SU-DHL-6 (cell line): ENCODE measurements around the gene CAMK4.

Experiments
- EZH2phosphoT487 ChIP-seq: fragments of 200-600 bp; sonication (generic), shearing (Covaris generic); conservative IDR thresholded peaks from 2 replicates; pipeline ENCODE4 v1.6.1; 2018; ENCODE audit warnings: mild to moderate bottlenecking, antibody characterized with exemption, low read length, moderate library complexity, mixed read lengths
- TF ChIP-seq, protein P1 (sequence below): fragments of 200-600 bp; sonication (generic); IDR thresholded peaks from one replicate; pipeline ENCODE4 v1.5.1; 2017; ENCODE audit warnings: antibody characterized with exemption, mild to moderate bottlenecking, low read length, moderate library complexity; ENCODE audit not compliant: insufficient read depth, poor library complexity, severe bottlenecking

DNA sequence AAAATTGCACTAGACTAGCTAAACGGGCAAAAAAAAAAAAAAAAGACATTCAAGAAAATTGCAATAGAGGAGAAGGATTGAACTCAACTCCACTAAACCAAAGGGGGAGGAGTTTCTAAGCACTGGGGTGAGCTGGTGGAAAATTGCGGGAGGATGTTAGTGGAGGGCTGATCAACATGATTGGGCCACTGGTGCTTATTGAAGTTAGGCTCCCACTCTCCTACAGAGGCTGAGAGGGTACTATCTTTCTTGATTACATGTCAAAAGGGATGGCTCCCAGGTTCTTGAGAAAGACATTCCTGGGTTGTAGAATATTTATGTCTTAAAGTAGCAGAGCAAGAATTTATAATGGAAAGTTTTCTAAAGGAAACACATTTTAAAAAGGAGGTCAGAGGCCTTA lies 38.0 kb downstream of the CAMK4 start:
- TF ChIP-seq, protein P1, sequence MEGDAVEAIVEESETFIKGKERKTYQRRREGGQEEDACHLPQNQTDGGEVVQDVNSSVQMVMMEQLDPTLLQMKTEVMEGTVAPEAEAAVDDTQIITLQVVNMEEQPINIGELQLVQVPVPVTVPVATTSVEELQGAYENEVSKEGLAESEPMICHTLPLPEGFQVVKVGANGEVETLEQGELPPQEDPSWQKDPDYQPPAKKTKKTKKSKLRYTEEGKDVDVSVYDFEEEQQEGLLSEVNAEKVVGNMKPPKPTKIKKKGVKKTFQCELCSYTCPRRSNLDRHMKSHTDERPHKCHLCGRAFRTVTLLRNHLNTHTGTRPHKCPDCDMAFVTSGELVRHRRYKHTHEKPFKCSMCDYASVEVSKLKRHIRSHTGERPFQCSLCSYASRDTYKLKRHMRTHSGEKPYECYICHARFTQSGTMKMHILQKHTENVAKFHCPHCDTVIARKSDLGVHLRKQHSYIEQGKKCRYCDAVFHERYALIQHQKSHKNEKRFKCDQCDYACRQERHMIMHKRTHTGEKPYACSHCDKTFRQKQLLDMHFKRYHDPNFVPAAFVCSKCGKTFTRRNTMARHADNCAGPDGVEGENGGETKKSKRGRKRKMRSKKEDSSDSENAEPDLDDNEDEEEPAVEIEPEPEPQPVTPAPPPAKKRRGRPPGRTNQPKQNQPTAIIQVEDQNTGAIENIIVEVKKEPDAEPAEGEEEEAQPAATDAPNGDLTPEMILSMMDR: no peak
- TF ChIP-seq EZH2phosphoT487: no peak
